Osteoblast (primary cell): ENCODE measurements around the gene GNB2. TPM values are rescaled to one million over a fixed set of nuclear protein-coding genes. Genes with fewer than 3 reads are reported as not detected.
A peak's percentile ranks its signal among the peaks of the same experiment; 100 is the strongest.

Source experiments
- DNase-seq: peaks from one replicate; pipeline ENCODE4 v3.0.0; 2011; ENCODE audit warnings: low spot score, mixed read lengths; ENCODE audit not compliant: insufficient read length; ENCODE audit errors: missing footprints
- H2AFZ ChIP-seq: 2 replicates; pipeline ENCODE4 v1.6.0; 2011; ENCODE audit warnings: mild to moderate bottlenecking, low read length
- H3K27ac ChIP-seq: 2 replicates; pipeline ENCODE4 v1.5.1; 2011; ENCODE audit warnings: mild to moderate bottlenecking, low read depth, low read length, moderate library complexity
- H3K27me3 ChIP-seq: 2 replicates; pipeline ENCODE4 v1.6.0; 2012; ENCODE audit warnings: mild to moderate bottlenecking, control low read depth, inconsistent platforms, low read length, moderate library complexity; ENCODE audit not compliant: insufficient read depth
- H3K36me3 ChIP-seq: 2 replicates; pipeline ENCODE4 v1.5.1; 2011; ENCODE audit warnings: mild to moderate bottlenecking, low read length, control low read depth, moderate library complexity; ENCODE audit not compliant: insufficient read depth
- H3K4me1 ChIP-seq: 2 replicates; pipeline ENCODE4 v1.5.1; 2011; ENCODE audit warnings: mild to moderate bottlenecking, low read length, control low read depth, moderate library complexity; ENCODE audit not compliant: insufficient read depth
- H3K4me2 ChIP-seq: 2 replicates; pipeline ENCODE4 v1.6.0; 2011; ENCODE audit warnings: mild to moderate bottlenecking, low read length; ENCODE audit not compliant: insufficient read depth
- H3K4me3 ChIP-seq: fragments of 200-600 bp; sonication (generic); 3 replicates; pipeline ENCODE4 v1.5.1; 2012; ENCODE audit warnings: mild to moderate bottlenecking, low read length, inconsistent platforms; ENCODE audit not compliant: insufficient read depth
- H3K79me2 ChIP-seq: 2 replicates; pipeline ENCODE4 v1.6.0; 2012; ENCODE audit warnings: mild to moderate bottlenecking, low read length, control low read depth, inconsistent platforms; ENCODE audit not compliant: insufficient read depth
- H3K9me3 ChIP-seq: 2 replicates; pipeline ENCODE4 v1.5.1; 2011; ENCODE audit warnings: low read depth, low read length, control low read depth
- H4K20me1 ChIP-seq: 2 replicates; pipeline ENCODE4 v1.6.0; 2012; ENCODE audit warnings: mild to moderate bottlenecking, low read length, control low read depth; ENCODE audit not compliant: insufficient read depth
- CTCF ChIP-seq: IDR thresholded peaks from 2 replicates; pipeline ENCODE4 v1.5.1; 2011; ENCODE audit warnings: mild to moderate bottlenecking, low read depth, low read length, moderate library complexity; ENCODE audit errors: extremely low read depth
- total RNA-seq: library from RNA; depleted of rRNA; stranded (reverse); fragments of >200 nt; gene quantifications from 2 replicates; pipeline ENCODE4 v1.2.3, GENCODE V29; 2012

Gene GNB2
- total RNA-seq, 1 donor = 72.7 TPM

- Histone ChIP-seq H3K4me1 (no peaks in the 10 kb centered on the region), H3K36me3 (no peaks in the 10 kb centered on the region), H4K20me1 (no peaks in the 10 kb centered on the region), H3K4me2 (no peak overlapping the region), H2AFZ (no peak overlapping the region), H3K9me3 (no peaks in the 10 kb centered on the region), H3K27ac (no peak overlapping the region), H3K79me2 (no peaks in the 10 kb centered on the region), H3K4me3 (no peak overlapping the region), H3K27me3 (peaks cover 7% of the 10 kb centered on the region)
- no peak for TF ChIP-seq CTCF
- peak; percentile 43 for DNase-seq
These were observed 46.3 kb upstream of the GNB2 start for GRCh38 chr7:100627238-100627549.

GRCh38 chr7:100629117-100629716, 44.3 kb upstream of the GNB2 start:
- Histone ChIP-seq H3K9me3 (no peaks in the 10 kb centered on the region), H3K36me3 (no peaks in the 10 kb centered on the region), H3K27ac (no peak overlapping the region), H4K20me1 (no peaks in the 10 kb centered on the region), H3K4me2 (no peak overlapping the region), H2AFZ (no peak overlapping the region), H3K4me3 (no peak overlapping the region), H3K4me1 (peaks cover 3% of the 10 kb centered on the region), H3K27me3 (peaks cover 22% of the 10 kb centered on the region), H3K79me2 (no peaks in the 10 kb centered on the region)
- peak; percentile 88 for DNase-seq
- TF ChIP-seq CTCF = peak; percentile 12

- Histone ChIP-seq H3K27ac (no peak overlapping the region), H3K4me1 (peaks cover 3% of the 10 kb centered on the region), H3K9me3 (no peaks in the 10 kb centered on the region), H3K4me3 (no peak overlapping the region), H4K20me1 (no peaks in the 10 kb centered on the region), H3K27me3 (peaks cover 26% of the 10 kb centered on the region), H3K79me2 (no peaks in the 10 kb centered on the region), H2AFZ (no peak overlapping the region), H3K4me2 (no peak overlapping the region), H3K36me3 (no peaks in the 10 kb centered on the region)
- TF ChIP-seq CTCF = no peak
- peak; percentile 47 for DNase-seq
These were observed 43.5 kb upstream of the GNB2 start for GRCh38 chr7:100630066-100630465.

- H2AFZ ChIP-seq = peak overlapping the region; percentile 51
- no peaks in the 10 kb centered on the region for H3K9me3 ChIP-seq
- no peaks in the 10 kb centered on the region for H3K79me2 ChIP-seq
- no peak for TF ChIP-seq CTCF
- H3K27me3 ChIP-seq = peaks cover 26% of the 10 kb centered on the region
- H4K20me1 ChIP-seq = no peaks in the 10 kb centered on the region
- peak overlapping the region; percentile 64 for H3K4me3 ChIP-seq
- H3K4me1 ChIP-seq = peaks cover 3% of the 10 kb centered on the region
- peak overlapping the region; percentile 65 for H3K4me2 ChIP-seq
- peak; percentile 94 for DNase-seq
- H3K36me3 ChIP-seq = no peaks in the 10 kb centered on the region
- H3K27ac ChIP-seq = no peak overlapping the region
These were observed 40.4 kb upstream of the GNB2 start for GRCh38 chr7:100632951-100633717.
